ENCODE results near the gene MPC1. TPM values are rescaled to one million over a fixed set of nuclear protein-coding genes. Genes with fewer than 3 reads are reported as not detected.

Gene MPC1
- total and polyA plus RNA-seq, 2 donors (not counting 3 experiments of a cell fraction or from before 2014, with no cell fraction given), result 15.5 to 17.5 TPM

GRCh38 chr6:166318227-166318626 lies 64.5 kb downstream of the MPC1 start:
- H3K4me2 ChIP-seq (ENCODE audit: insufficient read depth, low read length), result no peak overlapping the region
- no TSS peak for BruUV-seq (replicated peaks)
- no peaks in the 10 kb centered on the region for H3K27me3 ChIP-seq (ENCODE audit: control insufficient read depth in 2 of 2, insufficient read depth in 2 of 2, low read length in 2 of 2)
- no peak for FAIRE-seq
- ChIA-PET CTCF (interaction anchor here (1.3 to 2.8 kb wide), 3 partner anchors 9 to 83 kb away, joined by 3 to 13 read pairs (median 6); no protein-coding TSS in a partner anchor), POLR2A (no interaction called here)
- TF ChIP-seq EZH2 (IDR thresholded peaks at IDR 0.05; ENCODE audit: borderline replicate concordance, low read depth, low read length, severe bottlenecking) (no peak), GATA2 (IDR thresholded peaks at IDR 0.05; ENCODE audit: insufficient read depth, insufficient read length, low read depth, low read length) (no peak), MYC (IDR thresholded peaks at IDR 0.05; ENCODE audit: low read depth, low read length) (no peak), FOS (IDR thresholded peaks at IDR 0.05; ENCODE audit: borderline replicate concordance, insufficient read depth, low read length) (no peak), POLR2A (IDR thresholded peaks at IDR 0.05; ENCODE audit: low read depth, low read length) (no peak), POLR2AphosphoS5 (IDR thresholded peaks at IDR 0.05; ENCODE audit: insufficient read depth, low read depth, low read length) (no peak), MAX (IDR thresholded peaks at IDR 0.05; ENCODE audit: insufficient read depth, insufficient read length) (no peak), JUN (IDR thresholded peaks at IDR 0.05; ENCODE audit: borderline replicate concordance, insufficient read depth, insufficient read length, low read depth) (no peak)
- TF ChIP-seq, protein P1, sequence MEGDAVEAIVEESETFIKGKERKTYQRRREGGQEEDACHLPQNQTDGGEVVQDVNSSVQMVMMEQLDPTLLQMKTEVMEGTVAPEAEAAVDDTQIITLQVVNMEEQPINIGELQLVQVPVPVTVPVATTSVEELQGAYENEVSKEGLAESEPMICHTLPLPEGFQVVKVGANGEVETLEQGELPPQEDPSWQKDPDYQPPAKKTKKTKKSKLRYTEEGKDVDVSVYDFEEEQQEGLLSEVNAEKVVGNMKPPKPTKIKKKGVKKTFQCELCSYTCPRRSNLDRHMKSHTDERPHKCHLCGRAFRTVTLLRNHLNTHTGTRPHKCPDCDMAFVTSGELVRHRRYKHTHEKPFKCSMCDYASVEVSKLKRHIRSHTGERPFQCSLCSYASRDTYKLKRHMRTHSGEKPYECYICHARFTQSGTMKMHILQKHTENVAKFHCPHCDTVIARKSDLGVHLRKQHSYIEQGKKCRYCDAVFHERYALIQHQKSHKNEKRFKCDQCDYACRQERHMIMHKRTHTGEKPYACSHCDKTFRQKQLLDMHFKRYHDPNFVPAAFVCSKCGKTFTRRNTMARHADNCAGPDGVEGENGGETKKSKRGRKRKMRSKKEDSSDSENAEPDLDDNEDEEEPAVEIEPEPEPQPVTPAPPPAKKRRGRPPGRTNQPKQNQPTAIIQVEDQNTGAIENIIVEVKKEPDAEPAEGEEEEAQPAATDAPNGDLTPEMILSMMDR (IDR thresholded peaks at IDR 0.05; ENCODE audit: extremely low read depth in 1 of 2, insufficient read depth in 1 of 2, low read depth in 1 of 2, low read length in 2 of 2), result no peak
- H4K20me1 ChIP-seq (replicated peaks; ENCODE audit: control insufficient read depth, extremely low read depth, insufficient read depth, low read length), result no peaks in the 10 kb centered on the region
- H3K79me2 ChIP-seq (ENCODE audit: control insufficient read depth, insufficient read depth, low read length), result no peaks in the 10 kb centered on the region
- no peaks in the 10 kb centered on the region for H3K36me3 ChIP-seq (ENCODE audit: control insufficient read depth in 2 of 2, extremely low read depth in 1 of 2, insufficient read depth in 2 of 2, low read length in 2 of 2)
- H3K27ac ChIP-seq (ENCODE audit: insufficient read depth, low read depth, low read length), result no peak overlapping the region
- no peak overlapping the region for H3K4me3 ChIP-seq (replicated peaks in 1 of 3; ENCODE audit: insufficient read depth in 1 of 3, low read depth in 1 of 3, low read length in 3 of 3)
- no peak for DNase-seq (ENCODE audit: low read depth, low spot score)
- H2AFZ ChIP-seq (ENCODE audit: low read depth, low read length), result no peak overlapping the region
- intact Hi-C loops (cut with micrococcal nuclease), result no loop called here
- dilution Hi-C loops (cut with MboI; ENCODE audit: extremely low pct_ligation_motif_present, low sequenced_read_pairs), result no loop called here
- H3K9me3 ChIP-seq (replicated peaks; ENCODE audit: control insufficient read depth, insufficient read depth, low read length), result no peaks in the 10 kb centered on the region
- no peaks in the 10 kb centered on the region for H3K4me1 ChIP-seq (ENCODE audit: control insufficient read depth, extremely low read depth, insufficient read depth, low read length)
- no peaks in the 10 kb centered on the region for H3K9me1 ChIP-seq (replicated peaks; ENCODE audit: control insufficient read depth, extremely low read depth, insufficient read depth, low read length)
- H3K9ac ChIP-seq (replicated peaks; ENCODE audit: extremely low read depth, insufficient read depth, low read length), result no peak overlapping the region
